ENCODE data around the gene SMCO4. TPM values are rescaled to one million over a fixed set of nuclear protein-coding genes. Genes with fewer than 3 reads are reported as not detected.

Gene SMCO4
- total RNA-seq, 1 experiment from 2014 or later = 9.3 TPM

DNA sequence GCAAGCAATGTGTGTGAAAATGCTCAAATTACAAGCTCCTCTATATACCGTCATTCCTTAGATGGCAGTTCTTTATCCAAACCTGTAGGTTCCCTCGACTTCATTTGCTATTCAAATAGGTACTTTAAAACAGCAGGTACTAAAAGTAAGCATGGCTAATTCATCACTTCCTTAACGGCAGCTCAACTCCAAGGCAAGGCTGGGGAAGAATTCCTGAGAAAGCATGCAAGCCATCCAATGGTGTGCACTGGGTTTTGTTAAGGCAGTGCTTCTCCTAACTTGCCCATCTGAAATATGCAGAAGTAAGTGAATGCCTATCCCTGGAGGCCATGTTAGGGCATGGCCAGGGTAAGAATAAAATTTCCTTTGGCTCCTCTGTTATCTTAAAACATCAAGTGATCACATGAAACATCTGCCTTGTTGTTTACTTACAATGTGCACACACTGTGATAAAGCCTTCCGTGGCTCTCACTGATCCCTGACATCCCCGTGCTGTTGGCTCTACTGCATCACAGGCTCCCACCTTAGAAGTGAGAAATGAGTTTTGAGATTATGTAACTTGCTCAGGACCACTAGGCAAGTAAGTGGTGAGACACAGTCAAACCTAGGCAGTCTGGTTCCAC is 52.1 kb downstream of the SMCO4 start:
- Histone ChIP-seq H3K4me1 (ENCODE audit: insufficient read depth, low read length, poor library complexity, severe bottlenecking) (no peaks in the 10 kb centered on the region), H3K4me3 (ENCODE audit: low read depth, low read length, poor library complexity, severe bottlenecking) (no peak overlapping the region), H3K27me3 (replicated peaks; ENCODE audit: insufficient read depth, low read depth, low read length, poor library complexity) (no peaks in the 10 kb centered on the region), H3K36me3 (ENCODE audit: insufficient read depth, low read length, poor library complexity, severe bottlenecking) (no peaks in the 10 kb centered on the region), H3K9me3 (ENCODE audit: low read depth, low read length, poor library complexity, severe bottlenecking) (no peaks in the 10 kb centered on the region), H3K27ac (ENCODE audit: low read depth, low read length, poor library complexity, severe bottlenecking) (no peak overlapping the region)
- intact Hi-C loops (cut with micrococcal nuclease; ENCODE audit: unreplicated experiment) = no loop called here
- DNase-seq (ENCODE audit: low spot score) = no peak
- TF ChIP-seq, protein P1, sequence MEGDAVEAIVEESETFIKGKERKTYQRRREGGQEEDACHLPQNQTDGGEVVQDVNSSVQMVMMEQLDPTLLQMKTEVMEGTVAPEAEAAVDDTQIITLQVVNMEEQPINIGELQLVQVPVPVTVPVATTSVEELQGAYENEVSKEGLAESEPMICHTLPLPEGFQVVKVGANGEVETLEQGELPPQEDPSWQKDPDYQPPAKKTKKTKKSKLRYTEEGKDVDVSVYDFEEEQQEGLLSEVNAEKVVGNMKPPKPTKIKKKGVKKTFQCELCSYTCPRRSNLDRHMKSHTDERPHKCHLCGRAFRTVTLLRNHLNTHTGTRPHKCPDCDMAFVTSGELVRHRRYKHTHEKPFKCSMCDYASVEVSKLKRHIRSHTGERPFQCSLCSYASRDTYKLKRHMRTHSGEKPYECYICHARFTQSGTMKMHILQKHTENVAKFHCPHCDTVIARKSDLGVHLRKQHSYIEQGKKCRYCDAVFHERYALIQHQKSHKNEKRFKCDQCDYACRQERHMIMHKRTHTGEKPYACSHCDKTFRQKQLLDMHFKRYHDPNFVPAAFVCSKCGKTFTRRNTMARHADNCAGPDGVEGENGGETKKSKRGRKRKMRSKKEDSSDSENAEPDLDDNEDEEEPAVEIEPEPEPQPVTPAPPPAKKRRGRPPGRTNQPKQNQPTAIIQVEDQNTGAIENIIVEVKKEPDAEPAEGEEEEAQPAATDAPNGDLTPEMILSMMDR (conservative IDR thresholded peaks at IDR 0.05; ENCODE audit: low read depth, low read length) = no peak
- no peak for TF ChIP-seq EZH2 (IDR thresholded peaks at IDR 0.05; ENCODE audit: borderline replicate concordance, low read depth, low read length, poor library complexity, severe bottlenecking)
- no TSS peak for BruUV-seq (replicated peaks)
- CTCF ChIA-PET = no interaction called here
- POLR2A ChIA-PET (ENCODE audit: low non-redundant PET) = no interaction called here

DNA sequence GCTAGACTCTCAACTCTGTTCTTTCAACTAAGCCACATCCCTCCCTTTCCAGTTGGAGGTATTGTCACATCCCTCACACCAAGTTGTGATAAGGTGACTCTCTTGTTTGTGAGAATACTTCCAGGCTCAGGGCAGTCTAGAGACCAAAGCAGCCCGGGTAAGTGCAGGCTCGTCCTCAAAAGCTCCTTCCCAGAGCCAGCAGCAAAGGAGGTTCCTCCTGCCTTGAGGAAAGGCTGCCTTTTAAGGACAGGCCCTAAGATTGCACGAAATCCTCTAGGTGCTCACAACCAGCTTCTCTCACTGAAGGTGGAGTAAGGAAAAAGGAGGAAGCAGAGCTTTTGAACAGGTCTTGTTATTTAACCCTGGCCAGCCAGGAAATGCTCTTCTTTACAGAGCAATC is 53.4 kb downstream of the SMCO4 start:
- no TSS peak for BruUV-seq (replicated peaks)
- Histone ChIP-seq H3K9me3 (ENCODE audit: low read depth, low read length, poor library complexity, severe bottlenecking) (no peaks in the 10 kb centered on the region), H3K4me3 (ENCODE audit: low read depth, low read length, poor library complexity, severe bottlenecking) (no peak overlapping the region), H3K4me1 (ENCODE audit: insufficient read depth, low read length, poor library complexity, severe bottlenecking) (no peaks in the 10 kb centered on the region), H3K27ac (ENCODE audit: low read depth, low read length, poor library complexity, severe bottlenecking) (no peak overlapping the region), H3K27me3 (replicated peaks; ENCODE audit: insufficient read depth, low read depth, low read length, poor library complexity) (no peaks in the 10 kb centered on the region), H3K36me3 (ENCODE audit: insufficient read depth, low read length, poor library complexity, severe bottlenecking) (no peaks in the 10 kb centered on the region)
- ChIA-PET CTCF (no interaction called here), POLR2A (ENCODE audit: low non-redundant PET) (no interaction called here)
- no peak for DNase-seq (ENCODE audit: low spot score)
- TF ChIP-seq, protein P1 (conservative IDR thresholded peaks at IDR 0.05; ENCODE audit: low read depth, low read length) = no peak
- TF ChIP-seq EZH2 (IDR thresholded peaks at IDR 0.05; ENCODE audit: borderline replicate concordance, low read depth, low read length, poor library complexity, severe bottlenecking) = no peak
- intact Hi-C loops (cut with micrococcal nuclease; ENCODE audit: unreplicated experiment) = no loop called here

DNA sequence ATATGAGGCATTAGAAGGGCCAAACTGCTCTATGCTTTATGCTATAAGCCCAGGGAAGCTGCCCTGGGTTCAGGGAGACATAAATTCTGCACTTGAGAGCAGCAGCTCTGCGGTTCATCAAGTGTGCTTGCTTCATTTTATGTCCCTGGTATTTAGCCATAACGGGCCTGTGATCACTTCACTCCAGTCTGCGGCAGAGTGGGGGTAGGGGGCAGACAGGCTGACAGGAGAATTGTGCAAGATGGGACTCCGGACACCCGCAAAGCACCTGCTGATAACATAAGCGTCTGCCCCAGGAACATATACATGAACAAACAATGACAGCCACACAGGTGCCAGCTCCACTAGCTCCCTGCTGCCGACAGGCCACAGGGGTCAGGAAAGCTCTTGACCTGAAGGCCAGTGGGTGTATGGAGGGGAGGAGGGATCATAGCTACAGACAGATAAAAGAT is 56.1 kb downstream of the SMCO4 start:
- Histone ChIP-seq H3K4me1 (ENCODE audit: insufficient read depth, low read length, poor library complexity, severe bottlenecking) (no peaks in the 10 kb centered on the region), H3K36me3 (ENCODE audit: insufficient read depth, low read length, poor library complexity, severe bottlenecking) (no peaks in the 10 kb centered on the region), H3K4me3 (ENCODE audit: low read depth, low read length, poor library complexity, severe bottlenecking) (no peak overlapping the region), H3K27ac (ENCODE audit: low read depth, low read length, poor library complexity, severe bottlenecking) (no peak overlapping the region), H3K9me3 (ENCODE audit: low read depth, low read length, poor library complexity, severe bottlenecking) (no peaks in the 10 kb centered on the region), H3K27me3 (replicated peaks; ENCODE audit: insufficient read depth, low read depth, low read length, poor library complexity) (no peaks in the 10 kb centered on the region)
- DNase-seq (ENCODE audit: low spot score) = no peak
- POLR2A ChIA-PET (ENCODE audit: low non-redundant PET) = no interaction called here
- TF ChIP-seq, protein P1 (conservative IDR thresholded peaks at IDR 0.05; ENCODE audit: low read depth, low read length) = no peak
- TF ChIP-seq EZH2 (IDR thresholded peaks at IDR 0.05; ENCODE audit: borderline replicate concordance, low read depth, low read length, poor library complexity, severe bottlenecking) = no peak
- BruUV-seq (replicated peaks) = no TSS peak
- CTCF ChIA-PET = no interaction called here
- intact Hi-C loops (cut with micrococcal nuclease; ENCODE audit: unreplicated experiment) = no loop called here
